HCT116 (cell line): ENCODE data around the gene SRCAP. TPM values are rescaled to one million over a fixed set of nuclear protein-coding genes. Genes with fewer than 3 reads are reported as not detected.

Source experiments
- ATAC-seq: fragments of 200-7000 bp; cut with Tn5 transposase; 2 replicates; pipeline ENCODE4 v1.9.1; 2020; ENCODE audit warnings: mild to moderate bottlenecking, moderate library complexity
- BruUV-seq: library from RNA; stranded (reverse); fragments of 400-500 nt; replicated peaks from 2 replicates; lab custom pipeline; 2021; lab: Mats Ljungman, UMichigan
- CTCF ChIA-PET: fragments of 300-600 bp; sonication (Branson Sonifier 250); formaldehyde crosslinking; loops from one replicate; lab custom pipeline; 2021; ENCODE audit warnings: antibody characterized with exemption; lab: Charles Lee
- POLR2A ChIA-PET: fragments of 300-600, 350-600 bp; sonication (Branson Sonifier 250); formaldehyde crosslinking; loops from one replicate; lab custom pipeline; 2021; ENCODE audit warnings: antibody characterized with exemption; lab: Charles Lee
- RAD21 ChIA-PET, 2 experiments: fragments of 300-600 bp; sonication (Branson Sonifier 250); formaldehyde crosslinking; loops; one replicate each; lab custom pipeline; 2023; ENCODE audit warnings: low total read pairs in 2 of 2; ENCODE audit not compliant: uncharacterized antibody in 2 of 2, unreplicated experiment in 2 of 2, low non-redundant PET in 1 of 2; lab: Charles Lee
- DNase-seq: peaks from one replicate; pipeline ENCODE4 v3.0.0-alpha.2; 2010; ENCODE audit warnings: low read depth, low spot score
- H2AFZ ChIP-seq: fragments of 200-600 bp; shearing (Covaris generic), sonication (generic); 2 replicates; pipeline ENCODE4 v1.6.1; 2017; ENCODE audit warnings: low read depth, mixed run types, mixed read lengths, antibody characterized with exemption, low read length; ENCODE audit not compliant: poor library complexity, severe bottlenecking
- H3K27ac ChIP-seq: 2 replicates; pipeline ENCODE4 v1.5.1; 2012; ENCODE audit warnings: low read depth, low read length
- H3K27me3 ChIP-seq: fragments of 200-600 bp; sonication (generic); 2 replicates; pipeline ENCODE4 v1.6.1; 2016; ENCODE audit warnings: mixed run types, low read length, mixed read lengths; ENCODE audit not compliant: insufficient read depth
- H3K36me3 ChIP-seq, 2 experiments: fragments of 200-500 bp in 1 of 2; fragments of 200-600 bp in 1 of 2; sonication (Bioruptor generic) in 1 of 2; sonication (generic) in 1 of 2; 2 replicates each; pipeline versions ENCODE4 v1.5.1 to v1.6.1; 2014 to 2016; ENCODE audit warnings: low read length in 2 of 2, inconsistent platforms in 1 of 2, mixed read lengths in 1 of 2, mixed run types in 1 of 2; ENCODE audit not compliant: insufficient read depth in 2 of 2, control insufficient read depth in 1 of 2
- H3K4me1 ChIP-seq, 2 experiments: fragments of 200-600 bp in 1 of 2; sonication (generic) in 1 of 2; 2 replicates each; pipeline versions ENCODE4 v1.5.1 to v1.6.1; 2012 to 2017; ENCODE audit warnings: low read length in 2 of 2, inconsistent platforms in 1 of 2, mild to moderate bottlenecking in 1 of 2, mixed read lengths in 1 of 2, mixed run types in 1 of 2, moderate library complexity in 1 of 2; ENCODE audit not compliant: insufficient read depth in 2 of 2, control insufficient read depth in 1 of 2
- H3K4me2 ChIP-seq: fragments of 200-600 bp; sonication (generic); 2 replicates; pipeline ENCODE4 v1.6.1; 2017; ENCODE audit warnings: mixed run types, low read length, mixed read lengths
- H3K4me3 ChIP-seq, 2 experiments: fragments of 200-600 bp in 1 of 2; sonication (generic) in 1 of 2; replicated peaks in 1 of 2; 2 replicates each; pipeline ENCODE4 v1.5.1; 2011 to 2016; ENCODE audit warnings: low read length in 2 of 2, control low read depth in 1 of 2, low read depth in 1 of 2, mild to moderate bottlenecking in 1 of 2, mixed read lengths in 1 of 2, mixed run types in 1 of 2
- H3K79me2 ChIP-seq: fragments of 200-600 bp; sonication (generic); 2 replicates; pipeline ENCODE4 v1.6.1; 2017; ENCODE audit warnings: mild to moderate bottlenecking, mixed run types, low read length, moderate library complexity, mixed read lengths; ENCODE audit not compliant: insufficient read depth
- H3K9ac ChIP-seq: fragments of 200-600 bp; sonication (generic); 2 replicates; pipeline ENCODE4 v1.6.1; 2016; ENCODE audit warnings: low read length, mixed read lengths
- H3K9me2 ChIP-seq: fragments of 200-600 bp; sonication (generic), shearing (Covaris generic); 2 replicates; pipeline ENCODE4 v1.6.1; 2017; ENCODE audit warnings: mixed run types, mild to moderate bottlenecking, moderate library complexity; ENCODE audit not compliant: insufficient read depth
- H3K9me3 ChIP-seq, 2 experiments: fragments of 200-500 bp in 1 of 2; fragments of 200-600 bp in 1 of 2; sonication (Bioruptor generic) in 1 of 2; sonication (generic) in 1 of 2; 2 replicates each; pipeline ENCODE4 v1.6.1; 2014 to 2017; ENCODE audit warnings: low read length in 2 of 2, mixed read lengths in 2 of 2, inconsistent platforms in 1 of 2, low read depth in 1 of 2, mild to moderate bottlenecking in 1 of 2, mixed run types in 1 of 2, moderate library complexity in 1 of 2; ENCODE audit not compliant: control insufficient read depth in 1 of 2, insufficient read depth in 1 of 2
- H4K20me1 ChIP-seq: fragments of 200-600 bp; sonication (generic), shearing (Covaris generic); 2 replicates; pipeline ENCODE4 v1.6.1; 2017; ENCODE audit warnings: mixed run types, mild to moderate bottlenecking, moderate library complexity; ENCODE audit not compliant: insufficient read depth
- ATF3 ChIP-seq: IDR thresholded peaks from 2 replicates; pipeline ENCODE4 v1.6.1; 2012
- CEBPB ChIP-seq: IDR thresholded peaks from 2 replicates; pipeline ENCODE4 v1.6.1; 2012; ENCODE audit warnings: low read depth
- EGR1 ChIP-seq: IDR thresholded peaks from 2 replicates; pipeline ENCODE4 v1.6.1; 2012; ENCODE audit warnings: low read depth
- ELF1 ChIP-seq: IDR thresholded peaks from 2 replicates; pipeline ENCODE4 v1.6.1; 2012; ENCODE audit warnings: low read depth, borderline replicate concordance
- EZH2 ChIP-seq: fragments of 200-600 bp; sonication (generic); IDR thresholded peaks from 2 replicates; pipeline ENCODE4 v1.6.1; 2017; ENCODE audit warnings: antibody characterized with exemption, mixed run types
- EZH2phosphoT487 ChIP-seq: fragments of 200-600 bp; IDR thresholded peaks from 2 replicates; pipeline ENCODE4 v1.6.1; 2018; ENCODE audit warnings: antibody characterized with exemption, borderline replicate concordance
- FOSL1 ChIP-seq: IDR thresholded peaks from 2 replicates; pipeline ENCODE4 v1.6.1; 2012; ENCODE audit warnings: low read depth
- JUND ChIP-seq: IDR thresholded peaks from 2 replicates; pipeline ENCODE4 v1.6.1; 2012
- MAX ChIP-seq: IDR thresholded peaks from 2 replicates; pipeline ENCODE4 v1.6.1; 2012
- POLR2A ChIP-seq: IDR thresholded peaks from 2 replicates; pipeline ENCODE4 v1.7.0; 2011; ENCODE audit warnings: borderline replicate concordance; ENCODE audit not compliant: insufficient read depth, insufficient read length; ENCODE audit errors: extremely low read depth
- POLR2AphosphoS5 ChIP-seq: IDR thresholded peaks from 2 replicates; pipeline ENCODE4 v1.6.1; 2011; ENCODE audit warnings: mild to moderate bottlenecking, low read depth, low read length, moderate library complexity
- RAD21 ChIP-seq: IDR thresholded peaks from 2 replicates; pipeline ENCODE4 v1.6.1; 2012; ENCODE audit warnings: low read depth, mild to moderate bottlenecking
- REST ChIP-seq: IDR thresholded peaks from 2 replicates; pipeline ENCODE4 v1.6.1; 2012; ENCODE audit warnings: low read depth
- SIN3A ChIP-seq: IDR thresholded peaks from 2 replicates; pipeline ENCODE4 v1.6.1; 2012; ENCODE audit warnings: low read depth
- YY1 ChIP-seq: IDR thresholded peaks from 2 replicates; pipeline ENCODE4 v1.6.1; 2011; ENCODE audit warnings: low read length, low read depth, moderate library complexity, mild to moderate bottlenecking; ENCODE audit not compliant: insufficient replicate concordance; ENCODE audit errors: extremely low read depth
- ZNF274 ChIP-seq: fragments of 200-500 bp; sonication (Bioruptor generic); IDR thresholded peaks from 2 replicates; pipeline ENCODE4 v1.6.1; 2014; ENCODE audit warnings: mild to moderate bottlenecking, low read depth, low read length, inconsistent platforms
- intact Hi-C: fragments of 100-400 bp; cut with micrococcal nuclease; formaldehyde crosslinking; loops from 2 replicates; pipeline ENCODE4 v1.10.0; 2022
- total RNA-seq: library from RNA; stranded (reverse); gene quantifications from one replicate; pipeline ENCODE4 v1.2.1, GENCODE V29; 2021; ENCODE audit not compliant: unreplicated experiment
- TF ChIP-seq, protein P1 (sequence below), 3 experiments: fragments of 200-600 bp in 1 of 3; sonication (generic) in 1 of 3; IDR thresholded peaks in 2 of 3; conservative IDR thresholded peaks in 1 of 3; 2 replicates each; pipeline ENCODE4 v1.5.1; 2012 to 2017; ENCODE audit warnings: low read depth in 2 of 3, low read length in 2 of 3, antibody characterized with exemption in 1 of 3, borderline replicate concordance in 1 of 3, control low read depth in 1 of 3, mild to moderate bottlenecking in 1 of 3, mixed read lengths in 1 of 3, mixed run types in 1 of 3, moderate library complexity in 1 of 3; ENCODE audit not compliant: insufficient read depth in 1 of 3

The SRCAP gene
- total RNA-seq, 1 experiment from 2014 or later, result 59.6 TPM

DNA sequence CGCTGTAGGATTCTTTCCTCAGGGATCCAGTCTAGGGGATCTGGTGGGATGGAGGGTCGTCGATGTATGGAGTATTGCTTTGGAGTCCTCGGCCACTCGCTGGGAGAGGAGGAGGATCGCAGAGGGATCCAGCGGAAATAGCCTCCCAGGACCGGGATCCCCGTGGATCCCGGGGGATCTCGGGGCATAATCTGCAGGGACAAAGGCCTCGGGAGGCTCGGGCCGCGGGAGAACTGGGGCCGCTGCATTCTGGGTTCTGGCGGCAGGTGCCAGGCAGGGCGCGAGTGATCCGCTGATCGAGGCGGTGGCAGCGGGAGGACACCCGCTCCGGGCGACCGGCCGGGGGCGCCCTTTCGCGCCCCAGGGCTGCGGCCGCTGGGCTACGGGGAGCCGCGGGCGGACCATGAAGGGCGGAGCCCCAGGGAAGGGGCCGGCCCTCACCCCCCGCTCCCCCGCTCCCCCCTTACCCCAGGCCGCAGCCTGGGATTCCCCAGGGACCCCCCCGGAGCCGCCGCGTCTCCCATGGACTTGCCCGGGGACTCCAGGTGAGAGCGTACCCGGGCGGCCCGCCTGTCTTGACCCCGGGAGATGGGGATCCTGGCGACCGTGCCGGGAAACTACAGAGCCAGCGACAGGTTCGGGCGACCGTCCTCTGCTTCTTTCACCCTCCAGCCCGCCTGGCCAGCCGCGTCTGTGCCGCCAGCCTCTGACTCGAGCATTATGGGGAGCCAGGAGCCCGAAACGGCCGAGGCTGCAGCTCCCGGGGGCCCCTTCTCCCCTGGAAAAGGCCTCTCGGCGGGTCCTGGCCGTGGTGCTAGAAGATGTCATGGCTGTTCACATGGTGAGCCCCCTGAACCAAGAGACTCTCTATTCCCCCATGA, 47.6 kb upstream of the SRCAP start (continued):
- TF ChIP-seq YY1 (peak; percentile 53), ATF3 (no peak), CEBPB (no peak), POLR2A (no peak), FOSL1 (no peak)
- TF ChIP-seq, all 23 proteins: peak for 4

DNA sequence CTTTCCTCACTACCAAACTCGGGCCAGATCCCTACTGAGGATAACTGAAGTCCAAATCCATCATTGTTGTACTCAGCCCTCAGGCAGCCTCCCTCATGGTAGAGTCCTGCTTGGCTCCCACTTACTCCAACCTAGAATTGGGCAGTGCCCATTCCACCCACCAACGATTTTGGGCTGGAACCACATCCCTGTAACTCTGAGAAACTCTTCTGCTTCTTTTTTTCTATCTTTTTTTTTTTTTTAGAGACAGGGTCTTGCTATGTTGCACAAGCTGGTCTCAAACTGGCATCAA, 47.0 kb upstream of the SRCAP start:
- no peak for ATAC-seq
- Histone ChIP-seq H4K20me1 (no peaks in the 10 kb centered on the region), H3K4me3 (peak overlapping the region; percentile 93 to 97), H3K4me2 (peak overlapping the region; percentile 95), H3K27me3 (no peaks in the 10 kb centered on the region), H3K9ac (peak overlapping the region; percentile 96), H3K36me3 (peaks cover 10 to 21% of the 10 kb centered on the region in 2 experiments), H3K9me2 (no peaks in the 10 kb centered on the region), H3K9me3 (no peaks in the 10 kb centered on the region), H2AFZ (no peak overlapping the region), H3K27ac (peak overlapping the region; percentile 88), H3K79me2 (peaks cover 15% of the 10 kb centered on the region; the same call in 1 of the 2 replicates), H3K4me1 (peaks cover 11 to 18% of the 10 kb centered on the region in 2 experiments; a peak in 3 of 4 replicates)
- ChIA-PET RAD21 (no interaction called here), CTCF (interaction anchor here (1.6 kb wide), 1 partner anchor 45 kb away, joined by 4 read pairs; no protein-coding TSS in a partner anchor), POLR2A (no interaction called here)
- TF ChIP-seq, protein P1, sequence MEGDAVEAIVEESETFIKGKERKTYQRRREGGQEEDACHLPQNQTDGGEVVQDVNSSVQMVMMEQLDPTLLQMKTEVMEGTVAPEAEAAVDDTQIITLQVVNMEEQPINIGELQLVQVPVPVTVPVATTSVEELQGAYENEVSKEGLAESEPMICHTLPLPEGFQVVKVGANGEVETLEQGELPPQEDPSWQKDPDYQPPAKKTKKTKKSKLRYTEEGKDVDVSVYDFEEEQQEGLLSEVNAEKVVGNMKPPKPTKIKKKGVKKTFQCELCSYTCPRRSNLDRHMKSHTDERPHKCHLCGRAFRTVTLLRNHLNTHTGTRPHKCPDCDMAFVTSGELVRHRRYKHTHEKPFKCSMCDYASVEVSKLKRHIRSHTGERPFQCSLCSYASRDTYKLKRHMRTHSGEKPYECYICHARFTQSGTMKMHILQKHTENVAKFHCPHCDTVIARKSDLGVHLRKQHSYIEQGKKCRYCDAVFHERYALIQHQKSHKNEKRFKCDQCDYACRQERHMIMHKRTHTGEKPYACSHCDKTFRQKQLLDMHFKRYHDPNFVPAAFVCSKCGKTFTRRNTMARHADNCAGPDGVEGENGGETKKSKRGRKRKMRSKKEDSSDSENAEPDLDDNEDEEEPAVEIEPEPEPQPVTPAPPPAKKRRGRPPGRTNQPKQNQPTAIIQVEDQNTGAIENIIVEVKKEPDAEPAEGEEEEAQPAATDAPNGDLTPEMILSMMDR (IDR thresholded peaks at IDR 0.05 in 2 of 3, conservative IDR thresholded peaks at IDR 0.05 in 1 of 3; ENCODE audit: borderline replicate concordance in 1 of 3, insufficient read depth in 1 of 3, low read depth in 2 of 3, low read length in 2 of 3), result no peak
- TF ChIP-seq POLR2AphosphoS5, result no peak
- no peak for TF ChIP-seq JUND
- no peak for TF ChIP-seq MAX
- TF ChIP-seq FOSL1, result no peak
- TF ChIP-seq ELF1, result no peak
- TF ChIP-seq REST, result no peak
- TF ChIP-seq EZH2, result no peak
- TF ChIP-seq EGR1, result no peak
- no peak for TF ChIP-seq ATF3
- TF ChIP-seq RAD21, result no peak
- no peak for TF ChIP-seq ZNF274
- no peak for TF ChIP-seq SIN3A
- TF ChIP-seq EZH2phosphoT487, result no peak
- TF ChIP-seq CEBPB, result no peak
- no TSS peak for BruUV-seq
- DNase-seq, result no peak
- intact Hi-C loops, result no loop called here
